Neural crest cell (in vitro differentiated cells): Measurements from ENCODE around the gene XYLB. TPM values are rescaled to one million over a fixed set of nuclear protein-coding genes. Genes with fewer than 3 reads are reported as not detected.

Experiments
- DNase-seq: peaks from one replicate; pipeline ENCODE4 v3.0.0; 2021; ENCODE audit warnings: low read depth, mixed read lengths, low spot score
- H3K27ac Mint-ChIP-seq: one replicate; pipeline ENCODE4 v1.8.0; 2021; ENCODE audit warnings: mild to moderate bottlenecking, mixed read lengths; ENCODE audit not compliant: unreplicated experiment
- H3K27me3 Mint-ChIP-seq: 2 replicates; pipeline ENCODE4 v1.8.0; 2021; ENCODE audit warnings: low read depth, mild to moderate bottlenecking, mixed read lengths
- H3K36me3 Mint-ChIP-seq: 2 replicates; pipeline ENCODE4 v1.8.0; 2021; ENCODE audit warnings: low read depth, mild to moderate bottlenecking, mixed read lengths
- H3K4me1 Mint-ChIP-seq: 2 replicates; pipeline ENCODE4 v1.8.0; 2021; ENCODE audit warnings: mixed read lengths
- H3K4me3 Mint-ChIP-seq: one replicate; pipeline ENCODE4 v1.8.0; 2021; ENCODE audit warnings: mild to moderate bottlenecking, mixed read lengths
- H3K9me3 Mint-ChIP-seq: 2 replicates; pipeline ENCODE4 v1.8.0; 2021; ENCODE audit warnings: mixed read lengths
- total RNA-seq: library from RNA; stranded (reverse); gene quantifications from 2 replicates; pipeline ENCODE4 v1.2.1, GENCODE V29; 2021
- TF ChIP-seq, protein P1 (sequence below): fragments of 200-600 bp; sonication (generic); conservative IDR thresholded peaks from 2 replicates; pipeline ENCODE4 v1.5.0; 2021; ENCODE audit warnings: antibody characterized with exemption, mild to moderate bottlenecking

The XYLB gene
- total RNA-seq, 1 donor from 2014 or later = 12.0 TPM

DNA sequence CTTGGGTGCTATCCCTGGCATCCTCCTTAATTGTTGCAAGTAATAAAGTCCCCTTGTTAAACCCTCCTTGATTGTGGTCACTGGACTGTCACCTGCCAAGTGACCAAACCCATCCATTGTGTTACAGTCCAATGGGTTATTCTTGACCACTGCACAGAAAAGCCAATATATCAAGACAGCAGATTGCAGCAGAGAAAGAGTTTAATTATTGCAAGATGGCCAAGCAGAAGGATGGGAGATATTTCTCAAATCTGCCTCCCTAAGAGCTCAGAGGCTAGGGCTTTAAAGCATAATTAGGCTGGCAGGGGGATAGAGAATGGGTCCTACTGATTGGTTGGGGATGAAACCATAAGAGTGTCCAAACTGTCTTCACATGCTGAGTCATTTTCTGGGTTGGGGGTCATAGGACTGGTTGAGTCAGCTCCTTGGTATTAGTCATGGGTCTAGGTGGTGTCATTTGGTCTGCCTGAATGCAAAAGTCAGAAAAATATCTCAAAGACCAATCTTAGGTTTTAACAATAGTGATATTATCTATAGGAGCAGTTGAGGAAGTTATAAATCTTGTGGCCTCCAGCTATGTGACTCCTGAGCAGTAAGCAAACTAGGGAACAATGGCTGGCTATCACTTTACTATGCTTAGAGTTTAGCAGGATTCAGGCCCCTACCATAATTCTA lies 19.1 kb upstream of the XYLB start:
- Mint-ChIP-seq H3K36me3 (no peaks in the 10 kb centered on the region), H3K27ac (no peak overlapping the region), H3K27me3 (peaks cover 6% of the 10 kb centered on the region), H3K4me3 (no peak overlapping the region), H3K4me1 (no peaks in the 10 kb centered on the region), H3K9me3 (peaks cover 14% of the 10 kb centered on the region)
- TF ChIP-seq, protein P1, sequence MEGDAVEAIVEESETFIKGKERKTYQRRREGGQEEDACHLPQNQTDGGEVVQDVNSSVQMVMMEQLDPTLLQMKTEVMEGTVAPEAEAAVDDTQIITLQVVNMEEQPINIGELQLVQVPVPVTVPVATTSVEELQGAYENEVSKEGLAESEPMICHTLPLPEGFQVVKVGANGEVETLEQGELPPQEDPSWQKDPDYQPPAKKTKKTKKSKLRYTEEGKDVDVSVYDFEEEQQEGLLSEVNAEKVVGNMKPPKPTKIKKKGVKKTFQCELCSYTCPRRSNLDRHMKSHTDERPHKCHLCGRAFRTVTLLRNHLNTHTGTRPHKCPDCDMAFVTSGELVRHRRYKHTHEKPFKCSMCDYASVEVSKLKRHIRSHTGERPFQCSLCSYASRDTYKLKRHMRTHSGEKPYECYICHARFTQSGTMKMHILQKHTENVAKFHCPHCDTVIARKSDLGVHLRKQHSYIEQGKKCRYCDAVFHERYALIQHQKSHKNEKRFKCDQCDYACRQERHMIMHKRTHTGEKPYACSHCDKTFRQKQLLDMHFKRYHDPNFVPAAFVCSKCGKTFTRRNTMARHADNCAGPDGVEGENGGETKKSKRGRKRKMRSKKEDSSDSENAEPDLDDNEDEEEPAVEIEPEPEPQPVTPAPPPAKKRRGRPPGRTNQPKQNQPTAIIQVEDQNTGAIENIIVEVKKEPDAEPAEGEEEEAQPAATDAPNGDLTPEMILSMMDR = no peak
- DNase-seq = no peak

DNA sequence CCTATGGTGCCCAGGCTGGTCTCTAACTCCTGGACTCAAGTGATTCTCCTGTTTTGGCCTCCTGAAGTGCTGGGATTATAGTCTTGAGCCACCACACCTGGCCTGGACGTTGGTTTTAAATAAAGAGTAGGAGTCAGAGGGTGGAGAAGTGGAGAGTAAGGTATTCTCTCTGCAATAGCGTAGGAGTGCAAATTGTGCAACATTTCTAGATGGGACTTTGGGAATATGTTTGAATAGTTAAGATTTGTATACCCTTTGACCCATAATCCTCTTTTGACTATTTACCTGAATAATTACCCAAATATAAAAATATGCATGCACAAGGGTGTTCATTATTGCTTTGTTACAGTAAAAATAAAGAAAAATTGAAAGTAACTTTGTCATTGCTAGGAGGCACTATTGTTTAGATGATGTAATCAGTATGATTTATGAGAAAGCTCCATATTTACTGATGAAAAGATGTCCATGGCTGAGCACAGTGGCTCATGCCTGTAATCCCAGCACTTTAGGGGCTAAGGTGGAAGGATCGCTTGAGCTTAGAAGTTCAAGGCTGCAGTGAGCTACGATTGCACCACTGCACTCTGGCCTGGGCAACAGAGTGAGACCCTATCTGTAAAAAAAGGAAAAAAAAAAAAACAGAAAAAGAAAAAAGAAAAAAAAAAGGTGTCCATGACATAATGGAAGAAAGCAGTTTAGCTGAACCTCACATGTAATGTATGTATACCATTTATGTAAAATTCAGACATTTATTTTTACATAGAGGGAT lies 15.1 kb upstream of the XYLB start:
- TF ChIP-seq, protein P1 = no peak
- no peaks in the 10 kb centered on the region for H3K36me3 Mint-ChIP-seq
- H3K4me1 Mint-ChIP-seq = no peaks in the 10 kb centered on the region
- no peak overlapping the region for H3K27ac Mint-ChIP-seq
- no peaks in the 10 kb centered on the region for H3K27me3 Mint-ChIP-seq
- no peak for DNase-seq
- peaks cover 12% of the 10 kb centered on the region for H3K9me3 Mint-ChIP-seq
- H3K4me3 Mint-ChIP-seq = no peak overlapping the region

- Mint-ChIP-seq H3K27me3 (peaks cover under 1% of the 10 kb centered on the region), H3K36me3 (no peaks in the 10 kb centered on the region), H3K9me3 (peaks cover 9% of the 10 kb centered on the region), H3K27ac (no peak overlapping the region), H3K4me1 (no peaks in the 10 kb centered on the region), H3K4me3 (no peak overlapping the region)
- no peak for DNase-seq
- TF ChIP-seq, protein P1 = no peak
These were observed 14.4 kb upstream of the XYLB start for GRCh38 chr3:38332201-38332600.

DNA sequence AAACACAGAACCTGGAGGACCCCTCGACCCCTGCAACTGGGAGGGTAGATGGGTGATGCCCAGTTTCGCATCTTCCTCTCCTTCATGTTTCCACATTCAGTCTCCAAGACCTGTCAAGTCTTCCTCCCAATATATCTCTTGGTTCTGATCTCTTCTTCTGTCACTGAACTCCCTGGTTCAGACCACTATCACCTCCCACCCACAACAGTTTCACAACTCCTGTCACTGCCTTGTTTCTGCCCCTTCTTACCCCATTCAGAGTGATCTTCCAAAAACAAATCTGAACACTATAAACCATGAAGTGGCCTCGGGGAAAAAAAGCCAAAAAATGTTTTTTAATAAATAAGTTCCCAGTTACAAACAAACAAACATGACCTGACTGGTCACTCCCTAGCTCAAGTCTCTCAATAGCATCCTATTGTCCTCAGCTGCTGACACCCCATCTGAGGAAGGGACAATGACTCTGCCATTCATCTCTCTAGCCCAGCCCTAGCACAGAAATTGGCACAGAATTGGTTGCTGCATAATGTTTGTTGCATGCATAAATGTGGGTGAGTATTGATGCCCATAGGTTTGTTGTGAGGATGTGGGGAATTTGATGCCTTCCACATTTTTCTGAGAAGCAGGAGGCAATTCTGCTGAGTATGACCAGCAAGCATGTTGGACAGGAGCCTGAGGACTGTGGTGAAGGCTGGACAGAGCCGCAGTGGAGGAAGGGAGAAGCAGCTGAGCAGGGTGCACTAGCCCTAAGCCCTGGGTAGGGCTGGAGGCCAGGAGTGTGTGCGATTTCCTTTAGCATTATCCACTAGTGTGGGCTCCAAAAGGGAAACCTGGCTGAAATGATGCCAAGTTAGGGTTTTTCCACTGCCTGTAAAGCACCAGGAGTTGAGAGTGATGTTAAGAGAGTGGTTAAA lies 12.2 kb upstream of the XYLB start:
- TF ChIP-seq, protein P1 = no peak
- DNase-seq = no peak
- no peak overlapping the region for H3K27ac Mint-ChIP-seq
- H3K4me1 Mint-ChIP-seq = no peaks in the 10 kb centered on the region
- H3K4me3 Mint-ChIP-seq = no peak overlapping the region
- peaks cover 2% of the 10 kb centered on the region for H3K27me3 Mint-ChIP-seq
- H3K36me3 Mint-ChIP-seq = no peaks in the 10 kb centered on the region
- no peaks in the 10 kb centered on the region for H3K9me3 Mint-ChIP-seq

DNA sequence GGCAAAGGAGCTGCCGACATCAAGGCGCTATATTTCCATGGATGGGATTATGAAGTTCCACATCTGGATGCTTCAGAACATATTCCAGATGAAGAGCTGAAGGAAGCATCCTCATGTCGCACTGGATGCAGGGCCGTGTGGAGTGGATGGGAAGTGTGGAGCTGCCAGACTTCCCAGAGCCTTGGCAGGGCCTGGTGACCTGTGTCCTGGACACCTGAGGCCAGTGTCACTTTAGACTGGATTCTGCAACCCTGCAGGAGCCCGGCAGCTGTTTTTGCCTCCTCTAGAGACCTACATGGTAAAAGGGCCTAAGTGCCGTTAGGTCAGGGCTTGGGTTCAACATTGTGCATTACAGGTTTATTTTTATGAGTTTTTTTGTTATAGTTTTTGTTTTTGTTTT lies 11.3 kb upstream of the XYLB start:
- no peaks in the 10 kb centered on the region for H3K9me3 Mint-ChIP-seq
- H3K36me3 Mint-ChIP-seq = no peaks in the 10 kb centered on the region
- H3K27ac Mint-ChIP-seq = no peak overlapping the region
- no peak for DNase-seq
- TF ChIP-seq, protein P1 = no peak
- no peaks in the 10 kb centered on the region for H3K4me1 Mint-ChIP-seq
- peaks cover 6% of the 10 kb centered on the region for H3K27me3 Mint-ChIP-seq
- H3K4me3 Mint-ChIP-seq = no peak overlapping the region
